ENCODE data around the gene ZNF143.

- no peak for TF ChIP-seq CTCF (IDR thresholded peaks at IDR 0.05; ENCODE audit: low read depth, low read length, poor library complexity, severe bottlenecking)
- no peak for TF ChIP-seq EZH2phosphoT487 (IDR thresholded peaks at IDR 0.05; ENCODE audit: borderline replicate concordance, low read length)
Observed at GRCh38 chr11:9570313-9571025, 109.7 kb downstream of the ZNF143 start.

Measured in DOHH2 (cell line).